GM18520 (cell line): ENCODE results near the gene MYD88.
"Not testable (repeated sequence)": the region's sequence is repeated elsewhere in the genome, so short reads cannot be mapped to it uniquely, and the experiment has no call there.

Experiments used
- ATAC-seq: cut with Tn5 transposase; IDR thresholded peaks from one replicate; pipeline ENCODE4 v1.9.1; 2021; ENCODE audit not compliant: unreplicated experiment

MYD88 gene

DNA sequence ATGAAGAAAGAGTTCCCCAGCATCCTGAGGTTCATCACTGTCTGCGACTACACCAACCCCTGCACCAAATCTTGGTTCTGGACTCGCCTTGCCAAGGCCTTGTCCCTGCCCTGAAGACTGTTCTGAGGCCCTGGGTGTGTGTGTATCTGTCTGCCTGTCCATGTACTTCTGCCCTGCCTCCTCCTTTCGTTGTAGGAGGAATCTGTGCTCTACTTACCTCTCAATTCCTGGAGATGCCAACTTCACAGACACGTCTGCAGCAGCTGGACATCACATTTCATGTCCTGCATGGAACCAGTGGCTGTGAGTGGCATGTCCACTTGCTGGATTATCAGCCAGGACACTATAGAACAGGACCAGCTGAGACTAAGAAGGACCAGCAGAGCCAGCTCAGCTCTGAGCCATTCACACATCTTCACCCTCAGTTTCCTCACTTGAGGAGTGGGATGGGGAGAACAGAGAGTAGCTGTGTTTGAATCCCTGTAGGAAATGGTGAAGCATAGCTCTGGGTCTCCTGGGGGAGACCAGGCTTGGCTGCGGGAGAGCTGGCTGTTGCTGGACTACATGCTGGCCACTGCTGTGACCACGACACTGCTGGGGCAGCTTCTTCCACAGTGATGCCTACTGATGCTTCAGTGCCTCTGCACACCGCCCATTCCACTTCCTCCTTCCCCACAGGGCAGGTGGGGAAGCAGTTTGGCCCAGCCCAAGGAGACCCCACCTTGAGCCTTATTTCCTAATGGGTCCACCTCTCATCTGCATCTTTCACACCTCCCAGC lies 2.9 kb downstream of the MYD88 start:
- ATAC-seq: no peak

DNA sequence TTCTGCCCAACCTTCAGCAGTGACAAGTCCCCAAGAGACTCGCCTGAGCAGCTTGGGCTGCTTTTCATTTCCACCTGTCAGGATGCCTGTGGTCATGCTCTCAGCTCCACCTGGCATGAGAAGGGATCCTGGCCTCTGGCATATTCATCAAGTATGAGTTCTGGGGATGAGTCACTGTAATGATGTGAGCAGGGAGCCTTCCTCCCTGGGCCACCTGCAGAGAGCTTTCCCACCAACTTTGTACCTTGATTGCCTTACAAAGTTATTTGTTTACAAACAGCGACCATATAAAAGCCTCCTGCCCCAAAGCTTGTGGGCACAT lies 3.5 kb downstream of the MYD88 start:
- no peak for ATAC-seq

DNA sequence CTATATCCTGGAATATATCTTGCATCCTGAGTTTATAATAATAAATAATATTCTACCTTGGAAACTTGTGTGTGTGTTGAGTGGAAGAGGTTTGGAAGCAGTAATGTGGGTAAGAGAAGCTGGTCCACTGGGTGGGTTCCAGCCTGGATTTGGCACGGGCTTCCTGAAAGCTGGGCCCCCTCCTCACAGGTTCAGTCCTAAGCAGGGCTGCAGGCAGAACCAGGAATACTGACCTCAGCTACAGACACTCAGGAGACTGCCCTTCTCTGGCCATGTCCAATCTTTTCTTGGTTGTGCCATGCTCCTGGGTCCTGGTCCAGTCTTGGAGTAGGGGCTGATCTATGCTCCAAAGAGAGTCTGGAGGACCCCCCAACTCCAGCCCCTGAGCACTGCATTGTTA lies 4.5 kb downstream of the MYD88 start:
- ATAC-seq: no peak

DNA sequence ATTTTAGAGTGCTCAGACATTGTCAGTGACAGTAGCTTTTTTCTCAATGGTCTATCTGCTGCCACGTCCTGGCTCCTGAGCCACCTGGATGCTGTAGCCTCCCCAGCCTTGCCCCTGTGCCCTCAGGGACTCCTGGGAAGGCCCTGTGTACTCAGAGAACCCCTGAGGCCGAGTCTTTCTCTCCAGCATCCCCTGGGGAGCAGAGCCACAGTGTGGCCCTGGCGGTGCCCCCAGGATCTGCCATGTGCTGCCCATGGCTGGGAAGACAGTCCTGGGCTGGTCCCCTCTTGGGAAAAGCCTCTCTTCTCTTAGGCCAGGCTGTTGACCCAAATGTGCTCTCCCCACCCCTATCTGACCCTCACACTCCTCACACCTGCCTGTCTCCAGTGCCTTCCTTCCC lies 5.0 kb downstream of the MYD88 start:
- ATAC-seq: no peak

DNA sequence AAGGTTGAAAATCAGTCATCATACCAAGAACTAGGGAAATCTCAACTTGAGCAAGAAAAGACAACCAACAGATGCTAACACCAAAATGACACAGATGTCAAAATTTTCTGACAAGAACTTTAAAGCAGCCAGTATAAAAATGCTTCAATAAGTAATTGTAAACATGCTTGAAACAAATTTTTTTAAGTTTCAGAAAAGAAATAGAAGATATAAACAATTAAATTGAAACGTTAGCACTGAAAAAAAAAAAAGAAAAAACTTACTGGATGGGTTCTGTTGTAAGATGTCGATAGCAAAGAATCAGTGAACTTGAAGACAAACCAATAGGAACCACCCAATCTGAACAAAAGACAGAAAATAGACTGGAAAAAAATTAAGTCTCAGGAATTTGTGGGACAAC lies 8.0 kb downstream of the MYD88 start:
- ATAC-seq: no peak

DNA sequence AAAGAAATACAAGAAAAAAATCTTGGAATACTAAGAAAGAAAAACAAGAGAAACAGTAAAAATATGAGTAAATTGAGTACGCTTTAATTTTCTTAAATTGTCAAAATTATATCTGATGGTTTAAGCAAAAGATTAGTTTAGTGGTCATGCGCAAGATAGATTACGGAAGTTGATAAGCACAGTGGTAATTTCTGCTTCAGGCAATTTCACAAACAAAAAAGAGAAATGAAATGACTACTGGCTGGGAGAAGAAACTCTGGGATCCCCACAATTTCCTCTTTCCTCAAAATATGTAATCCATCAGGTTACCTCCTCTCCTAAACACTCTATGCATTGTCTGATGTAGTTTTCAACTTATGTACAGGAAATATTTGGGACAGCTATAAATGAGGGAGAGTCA lies 9.0 kb downstream of the MYD88 start:
- no peak for ATAC-seq

DNA sequence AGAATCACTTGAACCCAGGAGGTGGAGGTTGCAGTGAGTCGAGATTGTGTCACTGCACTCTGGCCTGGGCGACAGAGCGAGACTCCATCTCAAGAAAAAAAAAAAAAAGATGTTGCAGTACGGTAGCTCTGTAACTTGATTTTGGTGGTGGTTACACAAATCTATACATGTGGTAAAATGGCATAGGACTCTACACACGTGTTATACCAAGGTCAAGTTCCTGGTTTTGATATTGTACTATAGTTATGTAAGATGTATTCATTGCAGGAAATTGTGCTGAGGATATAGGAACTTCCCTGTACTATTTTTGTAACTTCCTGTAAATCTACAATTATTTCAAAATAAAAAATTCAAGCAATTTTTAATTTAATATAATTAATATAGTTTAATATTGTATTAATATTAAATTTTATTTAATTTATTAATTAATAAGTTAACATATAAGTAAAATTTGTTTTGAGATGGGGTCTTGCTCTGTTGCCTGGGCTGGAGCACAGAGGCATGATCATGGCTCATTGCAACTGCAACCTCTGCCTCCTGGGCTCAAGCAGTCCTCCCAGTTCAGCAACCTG lies 9.9 kb downstream of the MYD88 start:
- ATAC-seq: no peak

DNA sequence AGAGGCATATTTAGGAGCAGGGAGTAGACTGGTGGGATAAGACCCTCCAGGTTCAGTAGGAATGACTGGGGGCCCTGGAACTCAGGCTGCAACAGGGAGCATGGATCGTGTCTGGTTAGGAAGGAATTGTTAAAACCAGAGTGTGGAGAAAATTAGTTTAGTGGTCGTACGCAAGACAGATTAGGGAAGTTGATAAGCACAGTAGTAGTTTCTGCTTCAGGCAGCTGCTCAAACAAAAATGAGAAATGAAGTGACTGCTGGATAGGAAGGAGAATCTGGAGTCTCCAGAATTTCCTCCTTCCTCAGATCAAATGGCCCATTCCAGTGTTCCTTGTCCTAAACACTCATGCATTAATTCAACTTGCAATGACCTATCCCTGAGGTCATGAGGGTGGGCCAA lies 11.2 kb downstream of the MYD88 start:
- ATAC-seq: no peak

DNA sequence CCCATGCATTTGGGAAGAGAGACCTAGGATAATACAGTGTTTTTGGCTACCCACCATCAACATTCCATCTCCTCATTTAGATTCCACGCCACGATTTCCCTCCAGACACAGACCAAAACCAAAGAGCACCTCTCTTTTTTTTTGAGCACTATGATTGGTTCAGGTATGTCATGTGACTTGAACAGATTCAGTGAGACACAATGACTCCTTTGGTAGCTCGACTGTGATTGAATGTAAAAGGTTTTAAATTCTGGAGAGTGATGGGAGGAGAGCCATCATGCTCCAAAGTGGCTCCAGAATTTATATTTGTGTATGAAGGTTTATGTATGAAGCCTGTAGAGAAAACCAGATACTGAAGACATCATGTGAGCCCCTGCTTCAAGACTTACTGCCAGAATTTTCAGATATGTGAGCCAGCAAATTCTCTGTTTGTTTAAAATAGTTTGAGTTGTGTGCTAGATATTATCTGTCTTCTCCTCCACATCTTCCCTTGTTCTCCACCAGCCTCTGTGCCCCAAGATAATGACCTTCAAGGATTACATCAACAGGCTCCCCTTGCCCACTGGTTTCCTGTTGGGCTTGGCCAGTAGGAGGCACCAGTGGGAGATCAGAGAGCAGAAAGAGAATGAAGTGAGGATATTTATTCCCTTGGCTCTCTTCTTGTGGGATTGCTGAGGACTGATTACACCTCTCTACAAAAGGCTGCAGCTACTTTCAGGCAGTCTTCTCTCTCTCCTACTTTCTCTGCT lies 12.5 kb downstream of the MYD88 start:
- no peak for ATAC-seq

DNA sequence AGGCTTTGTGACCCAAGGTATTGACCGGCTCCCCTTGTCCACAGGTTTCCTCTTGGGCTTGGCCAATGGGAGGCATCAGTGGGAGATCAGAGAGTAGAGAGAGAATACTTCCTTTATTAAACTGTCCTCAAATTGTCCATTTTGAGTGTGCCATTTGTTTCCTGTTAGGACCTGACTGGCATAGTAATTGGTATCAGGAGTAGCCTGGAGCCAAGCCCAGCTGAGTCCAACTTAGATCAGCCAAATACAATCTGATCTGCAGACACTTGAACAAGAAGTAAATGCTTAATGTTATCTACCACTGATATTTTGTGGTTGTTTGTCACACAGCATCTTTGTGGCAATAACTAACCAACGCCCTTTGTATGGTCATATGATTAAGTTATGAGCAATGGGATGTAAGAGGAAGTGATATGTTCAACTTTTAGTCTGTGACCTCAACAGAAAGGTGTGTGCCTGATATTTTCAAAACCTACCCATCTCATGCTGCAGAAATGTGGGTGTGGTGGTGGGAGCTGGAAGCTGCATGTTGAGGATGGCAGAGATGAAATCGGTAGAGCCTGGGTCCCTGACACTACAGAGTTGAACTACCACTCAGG lies 13.3 kb downstream of the MYD88 start:
- no peak for ATAC-seq

DNA sequence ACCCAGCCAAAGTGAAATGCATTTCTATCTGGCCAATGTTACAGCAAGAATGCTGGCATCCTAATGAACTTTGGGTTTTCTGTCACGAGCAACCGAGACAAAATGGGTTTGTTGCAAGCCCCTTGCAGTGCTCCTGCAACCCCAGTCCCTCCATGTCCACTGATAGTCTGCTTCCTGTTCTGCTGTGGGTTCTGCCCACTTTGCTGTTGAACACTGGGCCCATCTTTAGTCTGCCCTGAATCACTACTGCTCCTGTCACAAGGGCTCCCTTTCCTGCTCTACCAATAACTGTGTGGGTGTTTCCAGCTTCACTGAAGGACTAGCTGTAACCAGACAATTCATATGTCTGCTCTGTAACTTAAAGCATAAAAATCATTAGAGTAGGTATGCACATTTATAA lies 14.1 kb downstream of the MYD88 start:
- no peak for ATAC-seq

DNA sequence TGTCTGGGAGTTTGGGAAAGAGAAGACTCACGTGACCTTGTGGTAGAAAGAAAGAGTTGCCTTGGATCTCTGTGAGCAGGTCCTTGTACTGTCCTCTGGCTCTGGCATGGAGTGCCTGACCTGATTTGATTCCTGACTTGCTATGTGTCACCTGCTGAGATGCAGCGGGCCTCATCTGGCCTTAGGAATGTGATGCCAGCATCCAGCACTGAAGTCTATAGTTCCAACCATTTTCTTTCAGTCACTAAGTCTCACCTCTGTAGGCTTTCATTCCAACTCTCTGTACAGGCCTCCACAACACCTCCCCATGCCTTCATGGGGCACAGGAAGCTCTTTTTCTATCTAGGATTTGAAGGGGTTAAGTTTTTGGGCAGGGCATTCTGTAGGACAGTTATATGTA lies 14.8 kb downstream of the MYD88 start:
- no peak for ATAC-seq

DNA sequence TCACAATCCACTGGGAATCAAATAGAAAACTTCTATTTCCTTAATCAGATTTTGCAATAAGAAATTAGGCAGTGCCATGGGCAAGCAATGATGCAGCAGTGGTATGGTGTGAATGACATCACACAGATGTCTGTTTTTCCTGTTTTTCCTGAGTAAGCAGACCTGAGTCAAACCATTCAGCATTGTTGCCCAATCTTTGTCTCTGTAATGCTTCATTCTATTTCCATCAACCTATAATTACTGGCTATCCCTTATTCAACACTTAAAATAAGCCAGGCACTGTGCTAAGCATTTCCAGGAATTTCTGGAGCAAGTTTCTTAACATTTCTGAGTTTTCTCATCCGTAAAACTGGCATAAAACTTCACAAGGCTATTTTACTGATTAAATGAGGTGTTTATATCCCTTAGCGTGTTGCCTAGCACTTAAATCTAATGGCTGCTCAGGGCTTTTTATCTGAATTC lies 15.6 kb downstream of the MYD88 start:
- no peak for ATAC-seq

DNA sequence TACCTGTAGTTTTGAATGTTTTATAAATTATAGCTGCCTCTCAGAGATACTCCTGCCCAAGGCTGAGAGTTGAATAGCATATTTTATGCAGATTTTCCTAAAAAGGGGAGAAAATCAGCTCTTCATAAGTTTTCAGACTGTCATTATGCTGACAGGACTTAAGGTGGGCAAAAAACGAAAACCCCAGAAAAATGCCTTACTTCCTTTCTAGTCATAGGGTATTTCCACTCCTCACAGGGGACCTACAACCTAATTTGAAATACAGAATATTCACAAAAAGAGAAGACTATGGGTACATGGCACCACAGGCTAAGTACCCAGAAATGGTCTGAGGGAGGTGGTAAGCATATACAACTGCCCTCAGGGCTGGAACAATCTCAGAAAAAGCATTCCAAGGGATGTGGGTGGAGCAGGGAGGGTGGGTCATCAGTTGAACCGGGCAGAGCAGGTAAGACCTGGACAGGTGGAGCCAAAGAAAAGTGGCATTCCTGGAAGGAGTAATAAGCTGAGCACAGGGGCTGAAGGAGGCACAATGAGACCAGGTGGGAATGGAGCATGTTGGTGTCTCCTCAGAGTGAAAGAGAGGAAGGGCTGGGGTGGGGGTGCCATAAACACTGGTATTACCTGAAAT lies 16.3 kb downstream of the MYD88 start:
- ATAC-seq: no peak

DNA sequence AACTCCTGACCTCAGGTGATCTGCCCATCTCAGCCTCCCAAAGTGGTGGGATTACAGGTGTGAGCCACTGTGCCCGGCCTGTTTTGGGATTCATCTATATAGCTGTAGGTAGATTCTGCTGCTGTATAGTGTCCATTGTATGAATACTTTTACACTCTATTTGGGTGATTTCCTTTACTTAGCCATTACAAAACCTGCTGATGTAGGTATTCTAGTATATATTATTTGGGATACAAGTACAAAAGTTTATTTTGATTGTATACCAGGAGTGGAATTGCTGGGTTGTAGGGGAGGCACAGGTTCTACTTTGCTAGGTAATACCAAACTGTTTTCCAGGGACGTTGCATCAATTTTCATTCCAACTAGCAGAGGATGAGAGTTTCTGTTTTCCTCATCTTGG lies 17.4 kb downstream of the MYD88 start:
- ATAC-seq: no peak

DNA sequence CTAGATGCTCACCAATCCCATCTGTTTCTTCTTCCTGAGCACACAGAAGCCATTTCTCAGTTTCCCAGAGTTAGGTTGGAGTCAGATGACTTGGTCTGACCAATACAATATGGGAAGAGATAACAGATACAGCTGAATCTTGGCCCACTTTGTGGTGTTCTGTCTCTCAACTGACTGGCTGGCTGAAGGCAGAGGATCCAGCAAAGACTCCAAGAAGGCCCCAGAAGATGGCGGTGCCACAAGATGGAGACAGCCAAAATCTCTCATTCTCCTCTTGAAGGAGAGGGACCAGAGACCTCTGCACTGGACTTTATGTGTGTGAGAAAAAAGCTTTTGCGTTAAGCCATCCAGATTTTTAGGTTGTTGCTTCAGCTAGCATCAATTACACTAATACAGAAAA lies 18.7 kb downstream of the MYD88 start:
- ATAC-seq: no peak

DNA sequence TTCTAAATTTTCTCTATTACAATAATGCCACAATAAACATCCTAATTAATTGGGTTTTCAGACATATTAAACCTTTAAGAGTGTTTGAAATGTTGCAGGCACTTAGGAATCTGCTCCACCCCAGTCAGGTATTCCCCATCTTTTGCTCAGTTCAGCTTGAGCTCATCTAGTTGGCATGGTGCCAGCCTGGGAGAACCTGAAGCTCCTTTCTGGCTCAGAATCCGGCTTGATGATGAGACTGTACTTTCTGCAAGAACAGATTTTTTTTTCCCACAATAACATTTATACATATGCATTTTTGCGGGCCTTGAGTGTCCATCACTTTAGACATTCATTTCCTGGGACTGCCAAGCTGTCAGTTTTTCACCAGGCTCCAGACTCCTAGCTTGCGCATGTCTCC lies 19.1 kb downstream of the MYD88 start:
- ATAC-seq: no peak

DNA sequence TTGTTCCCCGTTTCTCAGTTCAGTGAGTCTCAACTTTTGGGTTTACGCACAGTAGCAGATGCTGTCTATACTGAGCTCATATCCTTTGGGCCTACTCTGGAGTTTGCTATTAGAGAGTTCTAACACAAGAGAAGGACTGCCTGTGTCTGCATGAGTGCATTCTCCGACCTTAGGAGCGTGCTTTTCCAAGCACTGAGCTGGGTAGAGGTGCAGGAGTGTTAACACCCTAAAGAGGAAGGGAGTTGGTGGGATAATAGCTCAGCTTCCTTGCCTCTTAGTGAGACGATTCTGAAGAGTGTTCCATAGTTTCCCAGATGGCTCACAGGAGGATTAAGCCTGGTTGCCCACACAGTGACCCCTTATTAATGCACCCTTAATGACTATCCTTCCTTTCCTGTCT lies 20.0 kb downstream of the MYD88 start:
- ATAC-seq: no peak

DNA sequence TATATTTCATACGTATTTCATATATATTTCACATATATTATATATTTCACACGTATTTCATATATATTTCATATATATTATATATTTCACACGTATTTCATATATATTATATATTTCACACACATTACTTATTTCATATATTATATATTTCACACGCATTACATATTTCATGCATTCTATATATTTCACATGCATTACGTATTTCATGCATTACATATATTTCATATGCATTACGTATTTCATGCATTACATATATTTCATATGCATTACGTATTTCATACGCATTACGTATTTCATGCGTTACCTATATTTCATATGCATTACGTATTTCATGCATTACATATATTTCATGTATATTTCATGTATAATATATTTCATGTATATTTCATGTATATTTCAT lies 22.2 kb downstream of the MYD88 start:
- ATAC-seq: not testable (repeated sequence)

DNA sequence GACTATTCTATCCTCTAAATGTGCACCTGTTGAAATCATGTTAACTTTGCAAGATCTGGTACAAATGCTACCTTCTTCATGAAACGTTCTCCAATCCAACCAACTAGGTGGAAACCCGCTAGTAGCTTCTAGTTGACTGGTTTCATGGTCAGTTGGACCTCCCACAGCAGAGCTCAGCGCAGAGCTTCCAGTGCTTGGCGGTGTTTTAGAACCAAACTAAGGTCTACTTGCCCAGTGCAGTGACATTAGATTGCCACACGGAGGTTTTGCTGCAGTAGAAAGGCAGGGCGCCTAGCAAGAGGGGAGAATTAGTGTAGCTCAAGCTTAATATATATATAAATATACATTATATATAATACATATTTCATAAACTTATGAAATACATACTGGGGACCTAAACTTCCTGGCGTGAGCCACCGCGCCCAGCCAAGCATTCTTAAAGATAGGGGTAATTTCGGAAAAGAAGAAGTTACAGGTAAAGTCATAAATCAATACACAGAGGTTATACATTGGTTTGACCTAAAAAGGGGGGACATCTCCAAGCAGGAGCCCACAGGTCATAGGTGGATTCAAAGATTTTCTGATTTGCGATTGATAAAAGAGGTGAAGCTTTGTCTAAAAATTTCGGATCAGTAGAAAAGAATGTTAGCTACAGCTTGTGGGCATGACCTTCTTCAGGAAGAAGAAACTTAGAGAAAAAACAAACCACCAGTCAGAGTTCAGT lies 24.8 kb downstream of the MYD88 start:
- ATAC-seq: no peak
